Neural crest cell (in vitro differentiated cells): ENCODE measurements around the gene UVRAG. TPM values are rescaled to one million over a fixed set of nuclear protein-coding genes. Genes with fewer than 3 reads are reported as not detected.

ENCODE experiments used
- DNase-seq: peaks from one replicate; pipeline ENCODE4 v3.0.0; 2021; ENCODE audit warnings: low read depth, mixed read lengths, low spot score
- H3K27ac Mint-ChIP-seq: one replicate; pipeline ENCODE4 v1.8.0; 2021; ENCODE audit warnings: mild to moderate bottlenecking, mixed read lengths; ENCODE audit not compliant: unreplicated experiment
- H3K27me3 Mint-ChIP-seq: 2 replicates; pipeline ENCODE4 v1.8.0; 2021; ENCODE audit warnings: low read depth, mild to moderate bottlenecking, mixed read lengths
- H3K36me3 Mint-ChIP-seq: 2 replicates; pipeline ENCODE4 v1.8.0; 2021; ENCODE audit warnings: low read depth, mild to moderate bottlenecking, mixed read lengths
- H3K4me1 Mint-ChIP-seq: 2 replicates; pipeline ENCODE4 v1.8.0; 2021; ENCODE audit warnings: mixed read lengths
- H3K4me3 Mint-ChIP-seq: one replicate; pipeline ENCODE4 v1.8.0; 2021; ENCODE audit warnings: mild to moderate bottlenecking, mixed read lengths
- H3K9me3 Mint-ChIP-seq: 2 replicates; pipeline ENCODE4 v1.8.0; 2021; ENCODE audit warnings: mixed read lengths
- total RNA-seq: library from RNA; stranded (reverse); gene quantifications from 2 replicates; pipeline ENCODE4 v1.2.1, GENCODE V29; 2021
- TF ChIP-seq, protein P1 (sequence below): fragments of 200-600 bp; sonication (generic); conservative IDR thresholded peaks from 2 replicates; pipeline ENCODE4 v1.5.0; 2021; ENCODE audit warnings: antibody characterized with exemption, mild to moderate bottlenecking

UVRAG gene
- total RNA-seq, 1 donor from 2014 or later = 29.0 TPM

DNA sequence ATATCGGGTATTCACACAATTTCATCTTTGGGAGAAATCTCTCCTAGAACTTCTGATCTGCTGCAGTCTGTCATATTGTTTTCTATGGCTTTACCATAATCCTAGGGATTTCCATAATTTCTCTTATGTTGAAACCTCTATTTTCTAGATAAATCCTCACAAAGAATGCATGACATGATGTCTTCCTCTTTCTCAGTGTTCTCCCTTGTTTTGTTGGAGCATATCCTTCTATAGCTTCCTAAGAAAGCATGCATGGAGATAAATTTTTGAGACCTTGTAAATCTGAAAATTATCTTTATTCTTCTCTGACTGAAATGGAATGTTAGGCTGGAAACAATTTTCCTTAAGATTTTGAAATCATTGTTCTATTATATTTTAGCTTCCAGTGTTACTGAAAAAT is 275.8 kb downstream of the UVRAG start:
- no peak for DNase-seq
- Mint-ChIP-seq H3K27me3 (no peaks in the 10 kb centered on the region), H3K36me3 (peaks cover 27% of the 10 kb centered on the region), H3K27ac (no peak overlapping the region), H3K4me3 (no peak overlapping the region), H3K9me3 (peaks cover 2% of the 10 kb centered on the region), H3K4me1 (peaks cover 3% of the 10 kb centered on the region)
- TF ChIP-seq, protein P1, sequence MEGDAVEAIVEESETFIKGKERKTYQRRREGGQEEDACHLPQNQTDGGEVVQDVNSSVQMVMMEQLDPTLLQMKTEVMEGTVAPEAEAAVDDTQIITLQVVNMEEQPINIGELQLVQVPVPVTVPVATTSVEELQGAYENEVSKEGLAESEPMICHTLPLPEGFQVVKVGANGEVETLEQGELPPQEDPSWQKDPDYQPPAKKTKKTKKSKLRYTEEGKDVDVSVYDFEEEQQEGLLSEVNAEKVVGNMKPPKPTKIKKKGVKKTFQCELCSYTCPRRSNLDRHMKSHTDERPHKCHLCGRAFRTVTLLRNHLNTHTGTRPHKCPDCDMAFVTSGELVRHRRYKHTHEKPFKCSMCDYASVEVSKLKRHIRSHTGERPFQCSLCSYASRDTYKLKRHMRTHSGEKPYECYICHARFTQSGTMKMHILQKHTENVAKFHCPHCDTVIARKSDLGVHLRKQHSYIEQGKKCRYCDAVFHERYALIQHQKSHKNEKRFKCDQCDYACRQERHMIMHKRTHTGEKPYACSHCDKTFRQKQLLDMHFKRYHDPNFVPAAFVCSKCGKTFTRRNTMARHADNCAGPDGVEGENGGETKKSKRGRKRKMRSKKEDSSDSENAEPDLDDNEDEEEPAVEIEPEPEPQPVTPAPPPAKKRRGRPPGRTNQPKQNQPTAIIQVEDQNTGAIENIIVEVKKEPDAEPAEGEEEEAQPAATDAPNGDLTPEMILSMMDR = no peak

DNA sequence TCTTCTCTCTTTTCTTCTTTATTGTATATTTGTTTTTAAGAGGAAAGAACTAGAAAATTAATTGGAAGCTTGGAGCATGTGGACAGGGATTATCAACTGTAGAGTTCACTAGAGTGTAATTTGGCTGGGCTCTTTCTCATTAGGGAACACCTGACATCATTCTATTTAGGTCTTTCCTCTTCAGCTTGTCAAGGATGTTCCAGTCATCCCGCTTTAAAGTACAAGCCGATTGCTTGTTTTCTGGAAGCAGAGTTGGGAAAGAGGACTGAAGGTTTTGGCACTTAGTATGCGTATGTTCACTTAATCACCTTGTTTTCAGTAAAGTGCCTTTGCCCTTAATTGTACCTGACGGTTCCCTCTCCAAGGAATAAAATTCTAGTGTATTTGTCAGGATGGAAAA is 279.7 kb downstream of the UVRAG start:
- no peak overlapping the region for H3K27ac Mint-ChIP-seq
- TF ChIP-seq, protein P1 = no peak
- H3K4me1 Mint-ChIP-seq = no peaks in the 10 kb centered on the region
- H3K27me3 Mint-ChIP-seq = no peaks in the 10 kb centered on the region
- H3K4me3 Mint-ChIP-seq = no peak overlapping the region
- DNase-seq = no peak
- H3K9me3 Mint-ChIP-seq = peaks cover 2% of the 10 kb centered on the region
- H3K36me3 Mint-ChIP-seq = peaks cover 25% of the 10 kb centered on the region

DNA sequence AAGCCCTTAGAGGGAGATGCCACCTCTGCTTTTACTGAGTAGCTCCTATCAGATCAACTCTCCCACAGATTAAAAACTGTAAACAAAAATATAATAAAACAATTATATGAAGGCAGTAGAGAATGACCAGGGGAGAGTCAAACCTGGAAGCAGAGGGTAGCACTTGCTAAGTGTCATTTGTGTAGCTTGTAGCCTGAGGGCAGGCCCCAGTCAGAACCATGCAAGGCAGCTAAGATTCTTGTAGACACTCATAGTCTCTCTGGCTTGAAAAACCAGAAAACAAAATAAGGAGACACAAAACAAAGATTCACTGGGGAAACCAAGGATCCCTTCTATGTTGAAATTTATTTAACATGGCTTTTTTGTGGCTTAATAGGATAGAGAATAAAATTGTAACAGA is 280.9 kb downstream of the UVRAG start:
- TF ChIP-seq, protein P1 = no peak
- no peaks in the 10 kb centered on the region for H3K27me3 Mint-ChIP-seq
- H3K4me3 Mint-ChIP-seq = no peak overlapping the region
- no peak overlapping the region for H3K27ac Mint-ChIP-seq
- no peak for DNase-seq
- peaks cover 2% of the 10 kb centered on the region for H3K9me3 Mint-ChIP-seq
- no peaks in the 10 kb centered on the region for H3K4me1 Mint-ChIP-seq
- peaks cover 19% of the 10 kb centered on the region for H3K36me3 Mint-ChIP-seq

DNA sequence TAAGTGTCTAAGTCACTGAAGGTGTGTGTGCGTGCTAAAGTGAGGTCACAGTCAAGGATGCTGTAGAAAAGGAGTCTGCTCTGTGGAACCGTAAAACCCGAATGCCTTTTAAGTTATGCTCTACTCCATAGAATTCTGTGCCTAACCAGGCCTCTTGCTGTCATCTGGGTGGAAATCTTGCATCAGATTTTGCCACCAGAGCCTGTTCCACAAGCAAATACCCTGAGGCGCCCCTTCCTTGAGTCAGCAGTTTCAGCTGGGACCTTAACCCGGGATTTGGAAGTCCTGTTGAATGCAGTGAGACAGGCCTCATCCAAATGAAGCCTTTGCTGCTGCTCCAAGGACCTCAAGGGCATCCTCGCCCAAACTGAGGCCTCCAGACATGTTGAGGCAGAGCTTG is 281.5 kb downstream of the UVRAG start:
- Mint-ChIP-seq H3K27me3 (no peaks in the 10 kb centered on the region), H3K4me1 (no peaks in the 10 kb centered on the region), H3K27ac (no peak overlapping the region), H3K9me3 (peaks cover 2% of the 10 kb centered on the region), H3K36me3 (peaks cover 15% of the 10 kb centered on the region), H3K4me3 (no peak overlapping the region)
- no peak for DNase-seq
- TF ChIP-seq, protein P1 = no peak

DNA sequence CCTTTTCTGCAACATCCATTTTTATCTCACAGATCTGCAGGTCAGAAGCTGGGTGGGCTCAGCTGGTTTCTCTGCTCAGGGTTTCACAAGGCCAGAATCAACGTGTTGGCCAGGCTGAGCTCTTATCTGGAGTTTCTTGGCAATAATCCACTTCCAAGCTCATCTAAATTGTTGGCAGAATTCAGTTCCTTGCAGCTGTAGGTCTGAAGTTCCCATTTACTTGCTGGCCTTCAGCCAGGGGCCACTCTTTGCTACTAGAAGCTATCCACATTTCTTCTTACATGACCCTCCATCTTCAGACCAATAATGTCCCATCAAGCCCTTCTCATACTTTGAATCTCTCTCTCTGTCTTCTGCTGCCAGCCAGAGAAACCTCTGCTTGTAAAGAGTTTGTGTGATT is 287.8 kb downstream of the UVRAG start:
- no peak for DNase-seq
- Mint-ChIP-seq H3K27ac (no peak overlapping the region), H3K9me3 (peaks cover 5% of the 10 kb centered on the region), H3K4me3 (no peak overlapping the region), H3K36me3 (peaks cover 3% of the 10 kb centered on the region), H3K4me1 (no peaks in the 10 kb centered on the region), H3K27me3 (no peaks in the 10 kb centered on the region)
- TF ChIP-seq, protein P1 = no peak

DNA sequence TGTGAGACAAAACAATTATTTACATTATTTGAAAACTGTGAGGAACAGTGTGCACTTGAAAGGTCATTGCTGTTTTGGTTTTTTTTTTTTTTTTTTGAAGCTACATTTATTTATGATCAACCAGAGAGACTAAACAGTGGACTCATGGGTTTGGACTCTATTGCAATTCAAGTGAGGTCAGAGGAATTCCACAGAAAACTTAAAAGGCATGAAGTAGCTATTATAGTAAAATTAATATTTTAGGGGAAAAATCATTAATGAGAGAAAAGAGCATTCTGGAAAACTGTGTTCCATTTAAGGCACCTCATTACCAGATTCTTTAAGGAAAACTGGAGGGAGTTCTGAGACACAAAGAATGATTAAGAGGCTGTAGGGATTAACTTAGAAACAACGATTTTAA is 288.4 kb downstream of the UVRAG start:
- Mint-ChIP-seq H3K9me3 (peaks cover 5% of the 10 kb centered on the region), H3K4me3 (no peak overlapping the region), H3K27ac (no peak overlapping the region), H3K27me3 (no peaks in the 10 kb centered on the region), H3K36me3 (peaks cover 3% of the 10 kb centered on the region), H3K4me1 (no peaks in the 10 kb centered on the region)
- DNase-seq = no peak
- TF ChIP-seq, protein P1 = no peak
